ENCODE results near the gene SZRD1. TPM values are rescaled to one million over a fixed set of nuclear protein-coding genes. Genes with fewer than 3 reads are reported as not detected.

Gene SZRD1
- total and polyA plus RNA-seq, 9 of the 15 experiments (the other 6 are each of a cell fraction or from before 2014, with no cell fraction given): 3.9 to 149 (median 82.5) TPM

DNA sequence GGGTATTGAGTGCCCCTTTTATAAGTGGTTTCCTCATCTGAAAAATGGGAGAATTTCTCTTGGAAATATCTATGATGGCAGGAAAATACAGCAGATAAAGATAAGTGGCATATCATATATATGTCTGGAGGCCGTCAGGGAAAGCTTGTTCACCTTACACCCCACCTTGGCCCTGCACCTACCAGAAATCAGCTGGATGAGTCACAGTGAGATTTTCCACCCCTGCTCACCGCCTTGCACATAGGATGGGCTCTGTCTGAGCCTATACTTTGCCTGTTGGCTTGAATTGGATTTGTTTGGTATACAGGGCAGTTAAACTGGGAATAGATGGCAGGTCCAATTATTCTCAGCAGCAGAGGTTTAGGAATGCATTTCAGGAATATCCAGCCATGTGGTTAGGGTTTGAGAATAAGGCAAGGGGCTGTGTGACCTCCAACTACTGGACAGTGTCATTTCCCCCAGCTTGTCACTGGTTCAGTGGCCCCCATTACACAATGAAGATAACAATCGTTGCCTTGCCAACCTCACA lies 70.0 kb downstream of the SZRD1 start, which contains the start of gene SPATA21 (continued):
- no peak for TF ChIP-seq CHD4 (IDR thresholded peaks at IDR 0.05; ENCODE audit: insufficient read depth, insufficient replicate concordance, low read depth, low read length, poor library complexity, severe bottlenecking)

DNA sequence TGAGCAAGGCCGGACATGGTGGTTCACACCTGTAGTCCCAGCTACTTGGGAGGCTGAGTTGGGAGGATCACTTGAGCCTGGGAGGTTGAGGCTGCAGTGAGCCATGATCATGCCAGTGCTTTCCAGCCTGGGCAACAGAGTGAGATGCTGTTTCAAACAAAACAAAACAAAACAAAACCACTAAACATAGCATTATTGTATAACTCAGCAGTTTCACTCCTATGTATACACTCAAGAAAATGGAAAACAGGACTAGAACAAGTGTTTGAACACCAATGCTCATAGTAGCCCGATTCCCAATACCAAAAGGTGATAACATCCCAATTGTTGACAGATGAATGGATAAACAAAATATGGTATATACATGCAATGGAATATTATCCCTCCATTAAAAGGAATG lies 71.5 kb downstream of the SZRD1 start:
- FAIRE-seq: no peak
- no TSS peak for BruUV-seq (replicated peaks)

More for the DNA sequence above, 71.5 kb downstream of the SZRD1 start:
- Histone ChIP-seq H3K9me3 (replicated peaks; ENCODE audit: control insufficient read depth, insufficient read depth, low read depth, low read length) (no peaks in the 10 kb centered on the region), H3K79me2 (ENCODE audit: control insufficient read depth, insufficient read depth, low read length) (peaks cover 30% of the 10 kb centered on the region), H3K4me1 (replicated peaks in 1 of 2; ENCODE audit: control insufficient read depth in 2 of 2, insufficient read depth in 2 of 2, low read length in 2 of 2) (peaks cover 21 to 30% of the 10 kb centered on the region in 2 experiments), H2AFZ (ENCODE audit: low read depth, low read length) (0 out of 2 replicates have a peak overlapping the region, but pooled peaks have one; percentile 99), H4K20me1 (replicated peaks; ENCODE audit: control insufficient read depth, insufficient read depth, low read length) (no peaks in the 10 kb centered on the region; the same call in 1 of the 2 replicates), H3K9me1 (ENCODE audit: control insufficient read depth, insufficient read depth, low read length) (no peaks in the 10 kb centered on the region), H3K4me3 (no peak overlapping the region), H3K27ac (ENCODE audit: extremely low read depth, low read depth, low read length) (no peak overlapping the region), H3K36me3 (ENCODE audit: control insufficient read depth, insufficient read depth, low read length) (peaks cover 16% of the 10 kb centered on the region; the same call in 2 of the 3 replicates), H3K4me2 (ENCODE audit: insufficient read depth, low read length) (no peak overlapping the region), H3K27me3 (ENCODE audit: control insufficient read depth in 2 of 2, insufficient read depth in 2 of 2, low read length in 2 of 2) (no peaks in the 10 kb centered on the region), H3K9ac (ENCODE audit: insufficient read depth in 1 of 2, low read depth in 2 of 2, low read length in 2 of 2) (no peak overlapping the region)
- TF ChIP-seq ZNF316 (IDR thresholded peaks at IDR 0.05) (peak; percentile 77), EHMT2 (IDR thresholded peaks at IDR 0.05) (no peak), ZC3H8 (IDR thresholded peaks at IDR 0.05) (no peak), C11orf30 (IDR thresholded peaks at IDR 0.05; ENCODE audit: low read depth) (peak; percentile 63)
- intact Hi-C loops (cut with micrococcal nuclease) (no loop called here), in situ Hi-C loops (cut with MboI) (loop anchor here (25.0 kb wide), 1 partner anchor 424 kb away; no protein-coding TSS in a partner anchor)
- ChIA-PET POLR2A (interaction anchor here (3.0 kb wide), 1 partner anchor 12 kb away, joined by 15 read pairs; no protein-coding TSS in a partner anchor), CTCF (ENCODE audit: low intra/inter-chr PET ratio) (no interaction called here)
- WGBS (ENCODE audit: insufficient coverage, low coverage, missing lambda C conversion rate): 88% methylated on average over 2 of the region's 2 CpGs
- no peak for DNase-seq (ENCODE audit: extremely low read depth in 1 of 4, low spot score in 3 of 4)
- ATAC-seq: no peak
